Measurements from ENCODE around the gene FAN1. TPM values are rescaled to one million over a fixed set of nuclear protein-coding genes. Genes with fewer than 3 reads are reported as not detected.
A peak's percentile ranks its signal among the peaks of the same experiment; 100 is the strongest.

Gene FAN1
- total and polyA plus RNA-seq, 9 of the 15 experiments (the other 6 are each of a cell fraction or from before 2014, with no cell fraction given): 1.5 to 16.8 (median 12.0) TPM

GRCh38 chr15:30991255-30992235 lies 87.8 kb downstream of the FAN1 start, which contains the start of gene MTMR10 (continued):
- TF ChIP-seq HNRNPL (IDR thresholded peaks at IDR 0.05; ENCODE audit: low read depth, low read length): peak; percentile 82; the same call in 1 of the 2 replicates
- TF ChIP-seq ZNF592 (IDR thresholded peaks at IDR 0.05): peak; percentile 78; the same call in 1 of the 2 replicates
- TF ChIP-seq PHF20 (IDR thresholded peaks at IDR 0.05; ENCODE audit: partially characterized antibody): peak; percentile 53
- no peak for TF ChIP-seq PRPF4 (IDR thresholded peaks at IDR 0.05; ENCODE audit: insufficient read depth, low read depth, low read length, poor library complexity, severe bottlenecking)
- TF ChIP-seq RBM34 (IDR thresholded peaks at IDR 0.05; ENCODE audit: borderline replicate concordance, insufficient read depth, low read length): no peak
- TF ChIP-seq MCM2 (IDR thresholded peaks at IDR 0.05; ENCODE audit: low read depth): no peak
- TF ChIP-seq, protein P1, sequence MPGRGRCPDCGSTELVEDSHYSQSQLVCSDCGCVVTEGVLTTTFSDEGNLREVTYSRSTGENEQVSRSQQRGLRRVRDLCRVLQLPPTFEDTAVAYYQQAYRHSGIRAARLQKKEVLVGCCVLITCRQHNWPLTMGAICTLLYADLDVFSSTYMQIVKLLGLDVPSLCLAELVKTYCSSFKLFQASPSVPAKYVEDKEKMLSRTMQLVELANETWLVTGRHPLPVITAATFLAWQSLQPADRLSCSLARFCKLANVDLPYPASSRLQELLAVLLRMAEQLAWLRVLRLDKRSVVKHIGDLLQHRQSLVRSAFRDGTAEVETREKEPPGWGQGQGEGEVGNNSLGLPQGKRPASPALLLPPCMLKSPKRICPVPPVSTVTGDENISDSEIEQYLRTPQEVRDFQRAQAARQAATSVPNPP (IDR thresholded peaks at IDR 0.05; ENCODE audit: borderline replicate concordance, insufficient read depth, insufficient read length): no peak
- TF ChIP-seq CTBP1 (IDR thresholded peaks at IDR 0.05; ENCODE audit: borderline replicate concordance): peak; percentile 82
- no peak for TF ChIP-seq TSC22D4 (tag; IDR thresholded peaks at IDR 0.05)
- peak; percentile 79 for TF ChIP-seq RBBP5 (IDR thresholded peaks at IDR 0.05; ENCODE audit: borderline replicate concordance, insufficient read depth, low read length, poor library complexity, severe bottlenecking)
- TF ChIP-seq ZKSCAN1 (IDR thresholded peaks at IDR 0.05; ENCODE audit: low read depth, low read length): no peak
- no peak for TF ChIP-seq FOXP1 (CRISPR knock-in tag; IDR thresholded peaks at IDR 0.05)
- no peak for TF ChIP-seq HDAC3 (IDR thresholded peaks at IDR 0.05; ENCODE audit: borderline replicate concordance, partially characterized antibody)
- no peak for TF ChIP-seq NCOA4 (IDR thresholded peaks at IDR 0.05; ENCODE audit: partially characterized antibody)
- no peak for TF ChIP-seq SIX5 (IDR thresholded peaks at IDR 0.05; ENCODE audit: borderline replicate concordance in 1 of 2, insufficient read depth in 1 of 2, low read depth in 1 of 2, low read length in 2 of 2)
- TF ChIP-seq PHTF2 (CRISPR knock-in tag; IDR thresholded peaks at IDR 0.05): no peak
- no peak for TF ChIP-seq MCM7 (IDR thresholded peaks at IDR 0.05)
